GM18868 (cell line): ENCODE measurements around the gene POU2F1.
A peak's percentile ranks its signal among the peaks of the same experiment; 100 is the strongest.
"Not testable (repeated sequence)": the region's sequence is repeated elsewhere in the genome, so short reads cannot be mapped to it uniquely, and the experiment has no call there.

Experiments
- ATAC-seq: cut with Tn5 transposase; IDR thresholded peaks from one replicate; pipeline ENCODE4 v1.9.1; 2021; ENCODE audit warnings: mild to moderate bottlenecking, moderate library complexity; ENCODE audit not compliant: unreplicated experiment

POU2F1 gene

GRCh38 chr1:167205306-167206050 is 15.2 kb upstream of the POU2F1 start:
- not testable (repeated sequence) for ATAC-seq

- no peak for ATAC-seq
These were observed 14.4 kb upstream of the POU2F1 start for GRCh38 chr1:167206166-167206835.

- no peak for ATAC-seq
These were observed 12.6 kb upstream of the POU2F1 start for GRCh38 chr1:167207940-167208623.

GRCh38 chr1:167208624-167208976 is 12.1 kb upstream of the POU2F1 start:
- ATAC-seq, result no peak

- ATAC-seq, result no peak
These were observed 11.6 kb upstream of the POU2F1 start for GRCh38 chr1:167209044-167209443.

GRCh38 chr1:167210966-167211674 is 9.6 kb upstream of the POU2F1 start:
- no peak for ATAC-seq

- ATAC-seq, result no peak
These were observed 8.7 kb upstream of the POU2F1 start for GRCh38 chr1:167212025-167212424.

- ATAC-seq, result no peak
These were observed 3.9 kb upstream of the POU2F1 start for GRCh38 chr1:167216809-167217208.

GRCh38 chr1:167219194-167219593 is 1.5 kb upstream of the POU2F1 start:
- ATAC-seq, result no peak

GRCh38 chr1:167219646-167220536 is 795 bp upstream of the POU2F1 start:
- ATAC-seq, result peak; percentile 45

GRCh38 chr1:167221126-167221737 is 546 bp downstream of the POU2F1 start:
- peak; percentile 0 for ATAC-seq

- ATAC-seq, result peak; percentile 55
These were observed 1.3 kb downstream of the POU2F1 start for GRCh38 chr1:167221738-167222610.

- no peak for ATAC-seq
These were observed 2.7 kb downstream of the POU2F1 start for GRCh38 chr1:167223144-167224103.

GRCh38 chr1:167224734-167225235 is 4.1 kb downstream of the POU2F1 start:
- not testable (repeated sequence) for ATAC-seq

- ATAC-seq, result no peak
These were observed 5.2 kb downstream of the POU2F1 start for GRCh38 chr1:167225920-167226319.

GRCh38 chr1:167227934-167228378 is 7.3 kb downstream of the POU2F1 start:
- no peak for ATAC-seq

GRCh38 chr1:167229719-167230385 is 9.2 kb downstream of the POU2F1 start:
- ATAC-seq, result no peak
